ENCODE measurements around the gene CD3D.

GRCh38 chr11:118320515-118320914, 22.0 kb downstream of the CD3D start:
- TF ChIP-seq CTCF (conservative IDR thresholded peaks at IDR 0.05; ENCODE audit: low read length): no peak
- TF ChIP-seq EZH2phosphoT487 (IDR thresholded peaks at IDR 0.05; ENCODE audit: borderline replicate concordance, low read depth, low read length): no peak
